ENCODE results near the gene RNF207.

GRCh38 chr1:6183520-6183989 lies 22.4 kb upstream of the RNF207 start:
- TF ChIP-seq POLR2A (IDR thresholded peaks at IDR 0.05) (no peak), CTCF (IDR thresholded peaks at IDR 0.05) (no peak), EP300 (IDR thresholded peaks at IDR 0.05) (no peak)
